ENCODE data around the gene DYNC1LI1. TPM values are rescaled to one million over a fixed set of nuclear protein-coding genes. Genes with fewer than 3 reads are reported as not detected.
A peak's percentile ranks its signal among the peaks of the same experiment; 100 is the strongest.

DYNC1LI1 gene
- total and polyA plus RNA-seq, 2 experiments from 2014 or later = 43.2 to 47.3 TPM

- Histone ChIP-seq H3K36me3 (no peaks in the 10 kb centered on the region), H3K4me3 (no peak overlapping the region), H3K4me1 (ENCODE audit: low read depth) (peaks cover 4% of the 10 kb centered on the region), H3K27me3 (no peaks in the 10 kb centered on the region), H3K9me3 (ENCODE audit: low read depth) (no peaks in the 10 kb centered on the region), H3K27ac (no peak overlapping the region)
- no peak for DNase-seq (ENCODE audit: low read depth in 1 of 2, low spot score in 1 of 2)
- TF ChIP-seq CTCF (IDR thresholded peaks at IDR 0.05; ENCODE audit: low read depth, low read length) = no peak
Measured at GRCh38 chr3:32551496-32551895, 19.2 kb downstream of the DYNC1LI1 start.

GRCh38 chr3:32551087-32551486 lies 19.6 kb downstream of the DYNC1LI1 start:
- Histone ChIP-seq H3K36me3 (no peaks in the 10 kb centered on the region), H3K4me3 (no peak overlapping the region), H3K27ac (no peak overlapping the region), H3K9me3 (ENCODE audit: low read depth) (no peaks in the 10 kb centered on the region), H3K27me3 (no peaks in the 10 kb centered on the region), H3K4me1 (ENCODE audit: low read depth) (peaks cover 2% of the 10 kb centered on the region)
- no peak for DNase-seq (ENCODE audit: low read depth in 1 of 2, low spot score in 1 of 2)
- no peak for TF ChIP-seq CTCF (IDR thresholded peaks at IDR 0.05; ENCODE audit: low read depth, low read length)

GRCh38 chr3:32545305-32545704 lies 25.4 kb downstream of the DYNC1LI1 start:
- H3K4me3 ChIP-seq = no peak overlapping the region
- no peak for TF ChIP-seq CTCF (IDR thresholded peaks at IDR 0.05; ENCODE audit: low read depth, low read length)
- H3K9me3 ChIP-seq (ENCODE audit: low read depth) = no peaks in the 10 kb centered on the region
- no peak for DNase-seq (ENCODE audit: low read depth in 1 of 2, low spot score in 1 of 2)
- H3K27me3 ChIP-seq = no peaks in the 10 kb centered on the region
- H3K27ac ChIP-seq = no peak overlapping the region
- no peaks in the 10 kb centered on the region for H3K4me1 ChIP-seq (ENCODE audit: low read depth)
- H3K36me3 ChIP-seq = peaks cover 7% of the 10 kb centered on the region

- Histone ChIP-seq H3K9me3 (ENCODE audit: low read depth) (no peaks in the 10 kb centered on the region), H3K27me3 (no peaks in the 10 kb centered on the region), H3K4me3 (no peak overlapping the region), H3K27ac (no peak overlapping the region), H3K4me1 (ENCODE audit: low read depth) (no peaks in the 10 kb centered on the region), H3K36me3 (peaks cover 7% of the 10 kb centered on the region)
- no peak for TF ChIP-seq CTCF (IDR thresholded peaks at IDR 0.05; ENCODE audit: low read depth, low read length)
- peak in 1 of 2 donors; percentile 26 for DNase-seq (ENCODE audit: low read depth in 1 of 2, low spot score in 1 of 2)
Measured at GRCh38 chr3:32544894-32545293, 25.8 kb downstream of the DYNC1LI1 start.

GRCh38 chr3:32542807-32543206 lies 27.9 kb downstream of the DYNC1LI1 start:
- DNase-seq (ENCODE audit: low read depth in 1 of 2, low spot score in 1 of 2) = no peak
- H3K36me3 ChIP-seq = peaks cover 12% of the 10 kb centered on the region
- H3K27ac ChIP-seq = no peak overlapping the region
- TF ChIP-seq CTCF (IDR thresholded peaks at IDR 0.05; ENCODE audit: low read depth, low read length) = no peak
- no peak overlapping the region for H3K4me3 ChIP-seq
- H3K27me3 ChIP-seq = no peaks in the 10 kb centered on the region
- no peaks in the 10 kb centered on the region for H3K9me3 ChIP-seq (ENCODE audit: low read depth)
- H3K4me1 ChIP-seq (ENCODE audit: low read depth) = no peaks in the 10 kb centered on the region

- Histone ChIP-seq H3K4me3 (no peak overlapping the region), H3K36me3 (peaks cover 16% of the 10 kb centered on the region), H3K4me1 (ENCODE audit: low read depth) (no peaks in the 10 kb centered on the region), H3K27me3 (no peaks in the 10 kb centered on the region), H3K27ac (peak overlapping the region; percentile 6), H3K9me3 (ENCODE audit: low read depth) (no peaks in the 10 kb centered on the region)
- DNase-seq (ENCODE audit: low read depth in 1 of 2, low spot score in 1 of 2) = no peak
- TF ChIP-seq CTCF (IDR thresholded peaks at IDR 0.05; ENCODE audit: low read depth, low read length) = no peak
Measured at GRCh38 chr3:32540899-32541298, 29.8 kb downstream of the DYNC1LI1 start.

All from cardiac muscle cell (in vitro differentiated cells and primary cell).